Kidney epithelial cell (primary cell): Measurements from ENCODE around the gene OR51G1. TPM values are rescaled to one million over a fixed set of nuclear protein-coding genes. Genes with fewer than 3 reads are reported as not detected.
"Not testable (repeated sequence)": the region's sequence is repeated elsewhere in the genome, so short reads cannot be mapped to it uniquely, and the experiment has no call there.

Experiments used
- DNase-seq: peaks from one replicate; pipeline ENCODE4 v3.0.0-alpha.2; 2010; ENCODE audit warnings: low read depth
- H3K27me3 ChIP-seq: 2 replicates; pipeline ENCODE4 v1.6.0; 2011; ENCODE audit warnings: low read length; ENCODE audit not compliant: control insufficient read depth, insufficient read depth
- H3K36me3 ChIP-seq: 2 replicates; pipeline ENCODE4 v1.5.1; 2011; ENCODE audit warnings: low read length; ENCODE audit not compliant: control insufficient read depth, insufficient read depth
- H3K4me3 ChIP-seq: 2 replicates; pipeline ENCODE4 v1.5.1; 2011; ENCODE audit warnings: low read depth, mild to moderate bottlenecking, control low read depth, low read length
- total RNA-seq: library from RNA; depleted of rRNA; stranded (reverse); fragments of >200 nt; gene quantifications from 2 replicates; pipeline ENCODE4 v1.2.3, GENCODE V29; 2015
- TF ChIP-seq, protein P1 (sequence below): IDR thresholded peaks from 2 replicates; pipeline ENCODE4 v1.5.1; 2011; ENCODE audit warnings: mild to moderate bottlenecking, moderate library complexity, low read length, control low read depth, inconsistent platforms; ENCODE audit not compliant: insufficient read depth, poor library complexity, severe bottlenecking

The OR51G1 gene, protein sequence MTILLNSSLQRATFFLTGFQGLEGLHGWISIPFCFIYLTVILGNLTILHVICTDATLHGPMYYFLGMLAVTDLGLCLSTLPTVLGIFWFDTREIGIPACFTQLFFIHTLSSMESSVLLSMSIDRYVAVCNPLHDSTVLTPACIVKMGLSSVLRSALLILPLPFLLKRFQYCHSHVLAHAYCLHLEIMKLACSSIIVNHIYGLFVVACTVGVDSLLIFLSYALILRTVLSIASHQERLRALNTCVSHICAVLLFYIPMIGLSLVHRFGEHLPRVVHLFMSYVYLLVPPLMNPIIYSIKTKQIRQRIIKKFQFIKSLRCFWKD
- not detected in 2 replicates for total RNA-seq

DNA sequence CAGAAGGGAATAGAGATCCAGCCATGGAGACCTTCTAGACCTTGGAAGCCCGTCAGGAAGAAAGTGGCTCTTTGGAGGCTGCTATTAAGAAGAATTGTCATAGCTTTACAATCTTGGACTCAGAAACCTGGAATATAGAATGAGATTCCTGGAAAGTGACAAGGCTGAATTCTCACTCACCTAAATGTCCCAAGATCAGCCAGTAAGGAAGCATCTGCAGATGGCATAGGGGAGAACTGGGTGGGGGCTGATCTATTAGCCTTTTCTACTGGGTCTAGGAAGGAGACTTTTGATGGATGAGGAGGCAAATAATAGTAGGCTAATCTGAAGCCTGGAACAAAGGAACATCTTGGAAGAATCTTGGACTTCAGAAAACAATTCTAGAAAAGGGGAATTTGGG, at the start of gene OR51G1:
Gene OR51G1, minus strand, starts transcription at position 101 of the 400 bp plus-strand sequence. Its CDS starts 0 bp downstream, at position 101.
- DNase-seq = no peak
- no peaks in the 10 kb centered on the region for H3K36me3 ChIP-seq
- TF ChIP-seq, protein P1, sequence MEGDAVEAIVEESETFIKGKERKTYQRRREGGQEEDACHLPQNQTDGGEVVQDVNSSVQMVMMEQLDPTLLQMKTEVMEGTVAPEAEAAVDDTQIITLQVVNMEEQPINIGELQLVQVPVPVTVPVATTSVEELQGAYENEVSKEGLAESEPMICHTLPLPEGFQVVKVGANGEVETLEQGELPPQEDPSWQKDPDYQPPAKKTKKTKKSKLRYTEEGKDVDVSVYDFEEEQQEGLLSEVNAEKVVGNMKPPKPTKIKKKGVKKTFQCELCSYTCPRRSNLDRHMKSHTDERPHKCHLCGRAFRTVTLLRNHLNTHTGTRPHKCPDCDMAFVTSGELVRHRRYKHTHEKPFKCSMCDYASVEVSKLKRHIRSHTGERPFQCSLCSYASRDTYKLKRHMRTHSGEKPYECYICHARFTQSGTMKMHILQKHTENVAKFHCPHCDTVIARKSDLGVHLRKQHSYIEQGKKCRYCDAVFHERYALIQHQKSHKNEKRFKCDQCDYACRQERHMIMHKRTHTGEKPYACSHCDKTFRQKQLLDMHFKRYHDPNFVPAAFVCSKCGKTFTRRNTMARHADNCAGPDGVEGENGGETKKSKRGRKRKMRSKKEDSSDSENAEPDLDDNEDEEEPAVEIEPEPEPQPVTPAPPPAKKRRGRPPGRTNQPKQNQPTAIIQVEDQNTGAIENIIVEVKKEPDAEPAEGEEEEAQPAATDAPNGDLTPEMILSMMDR = no peak
- no peaks in the 10 kb centered on the region for H3K27me3 ChIP-seq
- H3K4me3 ChIP-seq = no peak within 1 kb of the TSS

DNA sequence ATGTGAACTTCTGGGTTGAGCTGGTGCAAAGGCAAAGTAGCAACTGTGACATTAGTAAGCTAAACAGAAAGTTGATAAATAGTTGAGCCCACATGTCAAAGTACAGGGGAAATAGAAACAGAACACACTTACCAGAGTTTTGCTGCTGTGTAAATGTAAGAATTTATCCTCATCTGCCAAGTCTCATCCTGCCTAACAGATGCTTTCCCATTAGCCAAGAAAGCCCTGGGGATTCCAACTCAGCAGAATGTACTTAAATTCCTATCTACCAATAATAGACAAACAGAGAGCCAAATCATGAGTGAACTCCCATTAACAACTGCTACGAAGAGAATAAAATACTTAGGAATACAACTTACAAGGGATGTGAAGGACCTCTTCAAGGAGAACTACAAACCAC, 38.7 kb upstream of the OR51G1 start:
- TF ChIP-seq, protein P1 = no peak
- DNase-seq = no peak
- Histone ChIP-seq H3K36me3 (no peaks in the 10 kb centered on the region), H3K4me3 (no peak overlapping the region), H3K27me3 (no peaks in the 10 kb centered on the region)

DNA sequence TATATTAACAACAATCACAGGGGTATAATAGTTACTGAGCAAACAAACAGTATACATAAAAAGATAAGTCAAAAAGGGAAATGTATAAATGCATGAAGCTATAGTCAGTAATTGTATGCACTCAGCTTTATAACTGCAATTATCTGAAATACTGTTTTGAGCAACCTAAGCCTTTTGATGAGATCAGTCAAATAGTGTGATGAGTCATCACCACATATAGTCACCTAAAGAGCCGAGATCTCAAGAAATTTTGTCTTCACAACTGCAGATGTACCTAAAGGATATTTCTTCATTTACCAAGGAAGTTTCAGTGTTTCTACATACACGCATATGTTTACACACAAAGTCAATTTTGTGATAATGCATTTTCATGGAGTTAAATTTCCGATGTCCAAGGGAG, 36.7 kb upstream of the OR51G1 start:
- no peak for DNase-seq
- no peaks in the 10 kb centered on the region for H3K27me3 ChIP-seq
- H3K36me3 ChIP-seq = no peaks in the 10 kb centered on the region
- H3K4me3 ChIP-seq = no peak overlapping the region
- TF ChIP-seq, protein P1 = no peak

DNA sequence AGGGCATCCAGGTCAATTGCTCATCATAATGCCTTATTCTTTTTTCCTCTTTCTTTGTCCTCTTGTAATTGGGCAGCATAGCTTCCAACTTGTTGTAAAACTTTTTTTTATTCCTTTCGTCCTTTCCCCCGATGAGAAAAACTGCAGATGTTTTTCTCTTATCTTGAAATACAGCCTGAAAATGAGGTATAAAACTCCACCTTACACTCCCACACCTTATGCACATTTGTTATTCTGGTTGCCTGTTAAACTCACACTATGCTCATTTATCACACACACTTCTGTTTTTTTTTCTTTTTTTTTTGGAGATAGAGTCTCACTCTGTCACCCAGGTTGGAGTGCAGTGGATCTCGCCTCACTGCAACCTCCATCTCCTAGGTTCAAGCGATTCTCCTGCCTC, 33.3 kb upstream of the OR51G1 start:
- TF ChIP-seq, protein P1 = no peak
- DNase-seq = no peak
- Histone ChIP-seq H3K36me3 (no peaks in the 10 kb centered on the region), H3K4me3 (no peak overlapping the region), H3K27me3 (no peaks in the 10 kb centered on the region)

DNA sequence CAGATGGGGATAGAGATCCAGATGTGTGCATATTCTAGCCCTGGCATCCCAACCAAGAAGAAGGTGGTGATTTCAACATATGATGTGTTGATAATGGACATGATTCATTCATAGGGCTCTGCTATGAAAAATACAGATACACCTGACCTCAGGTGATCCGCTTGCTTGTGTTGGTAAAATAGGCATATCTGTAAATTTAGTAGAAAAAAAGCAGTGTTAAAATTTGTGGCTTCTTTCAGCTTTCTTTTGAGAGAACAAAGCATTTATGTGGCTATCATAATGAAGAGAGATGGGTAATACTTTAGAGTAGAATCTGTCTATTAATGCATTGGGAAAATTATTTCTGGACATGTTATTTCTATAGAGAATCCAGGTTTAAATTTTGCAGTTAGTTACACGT, 31.5 kb upstream of the OR51G1 start, which contains the start of gene OR51A2:
Gene OR51A2, minus strand, starts transcription at position 101 of the 400 bp plus-strand sequence. Its CDS starts 0 bp downstream, at position 101.
- H3K27me3 ChIP-seq, DNase-seq, H3K36me3 ChIP-seq, H3K4me3 ChIP-seq: not testable (repeated sequence)

DNA sequence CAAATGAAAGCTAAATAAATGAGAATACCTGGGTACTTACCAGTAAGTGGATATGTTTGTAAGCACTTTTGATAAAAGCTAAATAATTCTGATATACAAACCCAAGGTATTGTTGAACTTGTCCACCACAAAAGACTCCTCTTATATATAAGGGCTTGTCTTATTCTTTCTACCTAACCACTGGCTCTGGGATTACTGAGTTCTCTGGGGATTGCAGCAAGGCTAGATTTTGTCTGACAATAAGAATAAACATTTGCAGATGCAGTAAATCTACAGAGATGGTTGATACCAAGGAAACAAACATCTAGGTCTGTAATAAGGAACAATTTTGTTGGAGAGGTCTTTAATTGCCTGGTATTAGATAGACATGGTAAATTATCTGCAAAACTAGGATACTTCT, 23.4 kb upstream of the OR51G1 start, which contains the start of gene OR51A4:
Gene OR51A4, minus strand, starts transcription at position 101 of the 400 bp plus-strand sequence. CDS start 505 bp downstream, outside the sequence.
- H3K36me3 ChIP-seq = no peaks in the 10 kb centered on the region
- H3K27me3 ChIP-seq = no peaks in the 10 kb centered on the region
- DNase-seq = no peak
- H3K4me3 ChIP-seq = no peak within 1 kb of the TSS
- TF ChIP-seq, protein P1 = no peak
